AG04450 (cell line): ENCODE measurements around the gene TCEANC2. TPM values are rescaled to one million over a fixed set of nuclear protein-coding genes. Genes with fewer than 3 reads are reported as not detected.

Source experiments
- CTCF ChIA-PET: fragments of 300-600, 350-600 bp; formaldehyde crosslinking; extraction: SDS; loops from one replicate; lab custom pipeline; 2022; ENCODE audit warnings: antibody characterized with exemption, inconsistent platforms; lab: Charles Lee
- POLR2A ChIA-PET: fragments of 350-600 bp; formaldehyde crosslinking; extraction: SDS; loops from one replicate; lab custom pipeline; 2021; ENCODE audit warnings: antibody characterized with exemption, inconsistent platforms; lab: Yijun Ruan, JAX
- DNase-seq: peaks from one replicate; pipeline ENCODE4 v3.0.0-alpha.2; 2011; ENCODE audit warnings: low read depth, low spot score
- H3K27ac ChIP-seq: one replicate; pipeline ENCODE4 v1.5.1; 2012; ENCODE audit warnings: low read depth, low read length, control low read depth
- H3K27me3 ChIP-seq: one replicate; pipeline ENCODE4 v1.6.0; 2012; ENCODE audit warnings: low read length; ENCODE audit not compliant: control insufficient read depth, insufficient read depth
- H3K4me3 ChIP-seq: 2 replicates; pipeline ENCODE4 v1.5.1; 2011; ENCODE audit warnings: mild to moderate bottlenecking, low read depth, low read length, control low read depth
- H3K9me3 ChIP-seq: 2 replicates; pipeline ENCODE4 v1.5.1; 2012; ENCODE audit warnings: low read length; ENCODE audit not compliant: control insufficient read depth, insufficient read depth
- CTCF ChIP-seq: IDR thresholded peaks from 2 replicates; pipeline ENCODE4 v1.5.1; 2011; ENCODE audit warnings: low read depth, low read length, control low read depth, inconsistent platforms
- polyA plus RNA-seq: library from polyadenylated mRNA; depleted of rRNA; stranded (reverse); fragments of >200 nt; gene quantifications from 2 replicates; pipeline ENCODE4 v1.2.3, GENCODE V29; 2011

Gene TCEANC2
- polyA plus RNA-seq, 1 experiment = 4.3 TPM

DNA sequence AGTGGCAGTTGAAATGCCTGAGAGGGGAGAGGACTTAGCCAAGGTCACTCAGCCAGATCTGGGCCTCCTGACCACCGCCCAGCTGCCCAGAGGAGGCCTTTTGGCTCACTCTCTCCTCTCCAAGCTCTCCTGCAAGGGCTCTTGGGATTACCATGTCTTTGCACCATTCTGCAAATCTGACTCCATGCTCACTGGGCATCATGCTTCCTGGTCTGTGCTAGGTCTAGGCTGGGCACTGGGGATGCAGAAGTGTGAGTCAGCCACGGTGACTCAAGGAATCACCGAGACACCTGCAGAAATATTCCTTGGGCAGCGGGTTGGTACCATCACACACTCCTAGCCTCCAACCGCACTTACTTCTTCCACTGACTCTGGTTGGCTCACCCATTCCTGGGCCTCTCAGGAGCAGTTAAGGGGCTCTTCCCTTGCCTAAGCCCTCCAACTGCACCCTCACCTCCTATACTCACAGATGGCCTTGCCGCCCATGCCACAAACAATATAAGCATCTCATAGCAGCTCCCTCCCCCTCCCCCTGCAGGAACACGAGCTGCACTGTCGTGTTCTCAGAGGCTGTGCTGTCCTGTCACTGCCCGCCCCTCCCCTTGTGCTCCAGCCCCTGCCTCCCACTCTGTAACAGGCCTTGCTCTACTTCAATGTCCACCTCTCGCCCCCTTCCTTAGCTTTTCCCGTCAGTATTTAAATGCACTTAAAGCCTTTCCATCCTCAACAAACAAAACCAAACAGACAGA is 64.6 kb downstream of the TCEANC2 start:
- Histone ChIP-seq H3K27me3 (peaks cover 6% of the 10 kb centered on the region), H3K9me3 (no peaks in the 10 kb centered on the region; the same call in 1 of the 2 replicates), H3K27ac (peak overlapping the region; percentile 47), H3K4me3 (no peak overlapping the region)
- POLR2A ChIA-PET = interaction anchor here (1.0 kb wide), 1 partner anchor 82 kb away, joined by 4 read pairs; the partner anchor contains the start of genes CYB5RL and MRPL37
- CTCF ChIA-PET = interaction anchor here (0.8 to 2.0 kb wide), 3 partner anchors 9 to 372 kb away, joined by 3 to 13 read pairs (median 4); no protein-coding TSS in a partner anchor
- no peak for TF ChIP-seq CTCF
- no peak for DNase-seq

GRCh38 chr1:54118704-54119103 is 65.3 kb downstream of the TCEANC2 start:
- H3K27me3 ChIP-seq = peaks cover 6% of the 10 kb centered on the region
- DNase-seq = no peak
- ChIA-PET CTCF (interaction anchor here (0.8 to 2.0 kb wide), 3 partner anchors 8 to 371 kb away, joined by 3 to 13 read pairs (median 4); no protein-coding TSS in a partner anchor), POLR2A (interaction anchor here (0.5 to 1.0 kb wide), 2 partner anchors 81 to 233 kb away, joined by 4 to 13 read pairs; partner anchors contain the start of genes CYB5RL and MRPL37)
- H3K9me3 ChIP-seq = no peaks in the 10 kb centered on the region; the same call in 1 of the 2 replicates
- H3K4me3 ChIP-seq = no peak overlapping the region
- H3K27ac ChIP-seq = peak overlapping the region; percentile 47
- no peak for TF ChIP-seq CTCF

GRCh38 chr1:54120018-54120697 is 66.8 kb downstream of the TCEANC2 start:
- ChIA-PET POLR2A (no interaction called here), CTCF (no interaction called here)
- H3K27ac ChIP-seq = no peak overlapping the region

DNA sequence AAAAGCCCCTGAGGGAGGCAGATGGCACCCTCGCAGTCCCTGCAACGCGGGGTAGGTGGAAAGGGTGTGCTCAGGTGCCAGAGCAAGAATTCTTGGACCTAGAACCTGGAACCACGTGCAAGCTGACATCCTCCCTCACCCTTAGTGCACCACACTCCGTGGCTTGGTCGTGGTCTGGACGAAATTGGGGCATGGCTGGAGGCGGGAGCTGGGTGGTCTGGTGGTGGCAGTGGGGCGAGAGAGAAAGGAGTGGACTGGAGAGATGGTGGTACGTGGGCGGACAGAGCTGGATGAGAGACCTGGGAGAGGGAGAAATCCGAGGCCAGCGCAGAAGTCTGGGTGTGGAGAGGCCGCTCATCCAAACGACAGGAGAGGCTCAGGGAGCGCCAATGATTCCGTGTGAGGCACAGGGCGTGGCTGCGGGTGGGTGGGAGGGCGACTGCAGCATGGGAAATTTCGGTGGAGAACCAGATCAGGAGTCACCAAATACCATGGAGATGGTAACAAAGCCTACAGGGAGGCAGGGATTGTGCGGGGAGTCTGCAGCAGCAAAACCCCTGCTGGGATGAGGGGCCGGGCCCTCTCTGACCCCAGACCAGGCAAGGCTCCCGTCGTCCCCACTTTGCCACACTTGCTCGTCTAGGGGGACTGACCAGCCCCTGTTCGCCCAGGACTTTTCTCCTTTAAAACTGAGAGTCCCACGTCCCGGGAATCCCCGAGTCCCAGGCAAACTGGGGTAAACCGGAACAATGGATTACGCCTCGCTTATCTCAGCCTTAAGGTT is 67.5 kb downstream of the TCEANC2 start:
- DNase-seq = no peak
- CTCF ChIA-PET = interaction anchor here (0.6 to 6.5 kb wide), 15 partner anchors 9 to 427 kb away, joined by 3 to 35 read pairs (median 4); partner anchors contain the start of gene ACOT11
- POLR2A ChIA-PET = interaction anchor here (0.6 to 1.1 kb wide), 3 partner anchors 12 to 368 kb away, joined by 3 to 4 read pairs (median 4); no protein-coding TSS in a partner anchor
- no peak overlapping the region for H3K27ac ChIP-seq
- H3K4me3 ChIP-seq = peak overlapping the region; percentile 34; the same call in 1 of the 2 replicates
- no peaks in the 10 kb centered on the region; the same call in 1 of the 2 replicates for H3K9me3 ChIP-seq
- peaks cover 6% of the 10 kb centered on the region for H3K27me3 ChIP-seq
- TF ChIP-seq CTCF = no peak

More at GRCh38 chr1:54120018-54120697, 66.8 kb downstream of the TCEANC2 start:
- Histone ChIP-seq H3K9me3 (no peaks in the 10 kb centered on the region; the same call in 1 of the 2 replicates), H3K27me3 (peaks cover 6% of the 10 kb centered on the region), H3K4me3 (no peak overlapping the region)
- no peak for DNase-seq
- no peak for TF ChIP-seq CTCF
